Measurements from ENCODE around the gene PDLIM1. TPM values are rescaled to one million over a fixed set of nuclear protein-coding genes. Genes with fewer than 3 reads are reported as not detected.

Gene PDLIM1
- total RNA-seq, 4 donors from 2014 or later: 59.5 to 142 (median 79.2) TPM

DNA sequence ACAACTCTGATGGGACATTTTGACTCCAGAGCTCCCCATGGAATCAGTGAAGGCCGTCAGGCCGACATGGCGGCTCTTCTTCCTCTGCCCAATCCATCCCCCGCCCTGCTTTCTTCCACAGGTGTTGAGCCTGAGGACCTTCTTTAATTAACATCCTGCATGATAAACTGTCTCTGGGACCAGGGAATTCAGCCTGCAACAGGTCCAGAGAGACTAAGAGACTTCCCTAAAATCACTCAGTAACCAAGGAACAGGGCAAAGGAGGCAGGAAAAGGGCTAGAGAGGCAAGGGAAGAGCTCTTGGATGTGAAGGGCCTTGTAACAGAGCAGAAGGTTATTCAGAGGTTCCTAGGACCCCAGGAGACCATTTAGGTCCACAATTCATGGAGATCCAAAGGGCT lies 6.0 kb upstream of the PDLIM1 start:
- H3K4me3 ChIP-seq: no peak overlapping the region
- no peak for DNase-seq
- intact Hi-C loops (cut with DNase I): no loop called here
- no peak overlapping the region for H3K27ac ChIP-seq
- TF ChIP-seq POLR2A (IDR thresholded peaks at IDR 0.05): no peak
- TF ChIP-seq CTCF (IDR thresholded peaks at IDR 0.05): no peak
- H3K9me3 ChIP-seq: no peaks in the 10 kb centered on the region
- H3K27me3 ChIP-seq: no peaks in the 10 kb centered on the region
- H3K4me1 ChIP-seq: peaks cover 0 to 20% (median 13%) of the 10 kb centered on the region in 3 donors
- 87% methylated on average over 4 of the region's 4 CpGs; no CpG with 5 or more reads in 1 of the 2 donors for WGBS, 2 donors
- H3K36me3 ChIP-seq: no peaks in the 10 kb centered on the region

- peak overlapping the region; percentile 27 to 62 (median 40) for H3K4me3 ChIP-seq
- intact Hi-C loops (cut with DNase I): no loop called here
- H3K4me1 ChIP-seq: peaks cover 0 to 27% (median 17%) of the 10 kb centered on the region in 3 donors
- peak; percentile 33 for DNase-seq
- no peaks in the 10 kb centered on the region for H3K9me3 ChIP-seq
- peak overlapping the region; percentile 66 to 87 (median 82) for H3K27ac ChIP-seq
- WGBS, 2 donors: 7 to 9% methylated on average over 18 to 37 of the region's 39 CpGs
- H3K36me3 ChIP-seq: no peaks in the 10 kb centered on the region
- peaks cover 0 to 6% (median 0%) of the 10 kb centered on the region in 4 donors for H3K27me3 ChIP-seq
- TF ChIP-seq CTCF (IDR thresholded peaks at IDR 0.05) (no peak), POLR2A (IDR thresholded peaks at IDR 0.05) (peak in 1 of 4 donors; percentile 44)
Measured at GRCh38 chr10:95295031-95295755, 4.4 kb upstream of the PDLIM1 start.

DNA sequence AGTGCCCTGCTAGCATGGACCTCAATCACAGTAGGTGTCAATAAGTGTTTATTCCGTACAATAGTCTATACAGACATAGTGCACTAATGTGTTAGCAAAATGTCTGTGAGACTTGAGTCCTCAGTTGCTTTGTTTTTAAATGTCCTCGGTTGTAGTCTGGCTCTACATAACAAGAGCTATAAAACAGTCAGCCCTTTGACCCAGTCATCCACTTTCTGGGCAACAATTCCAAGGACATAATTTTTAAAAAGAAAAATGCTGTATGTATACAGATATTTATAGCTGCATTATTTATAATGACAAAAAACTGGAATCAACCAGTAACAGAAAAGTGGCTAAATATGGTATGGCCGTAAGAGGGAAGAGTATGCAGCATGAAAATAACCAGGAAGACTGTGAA lies 2.8 kb upstream of the PDLIM1 start:
- Histone ChIP-seq H3K4me3 (no peak overlapping the region), H3K27me3 (peaks cover 0 to 9% (median 0%) of the 10 kb centered on the region in 4 donors), H3K36me3 (no peaks in the 10 kb centered on the region), H3K27ac (no peak overlapping the region), H3K4me1 (peaks cover 12 to 43% (median 17%) of the 10 kb centered on the region in 3 donors), H3K9me3 (no peaks in the 10 kb centered on the region)
- intact Hi-C loops (cut with DNase I): no loop called here
- WGBS, 2 donors: 62 to 82% methylated on average over 3 of the region's 3 CpGs
- no peak for DNase-seq
- no peak for TF ChIP-seq POLR2A (IDR thresholded peaks at IDR 0.05)

DNA sequence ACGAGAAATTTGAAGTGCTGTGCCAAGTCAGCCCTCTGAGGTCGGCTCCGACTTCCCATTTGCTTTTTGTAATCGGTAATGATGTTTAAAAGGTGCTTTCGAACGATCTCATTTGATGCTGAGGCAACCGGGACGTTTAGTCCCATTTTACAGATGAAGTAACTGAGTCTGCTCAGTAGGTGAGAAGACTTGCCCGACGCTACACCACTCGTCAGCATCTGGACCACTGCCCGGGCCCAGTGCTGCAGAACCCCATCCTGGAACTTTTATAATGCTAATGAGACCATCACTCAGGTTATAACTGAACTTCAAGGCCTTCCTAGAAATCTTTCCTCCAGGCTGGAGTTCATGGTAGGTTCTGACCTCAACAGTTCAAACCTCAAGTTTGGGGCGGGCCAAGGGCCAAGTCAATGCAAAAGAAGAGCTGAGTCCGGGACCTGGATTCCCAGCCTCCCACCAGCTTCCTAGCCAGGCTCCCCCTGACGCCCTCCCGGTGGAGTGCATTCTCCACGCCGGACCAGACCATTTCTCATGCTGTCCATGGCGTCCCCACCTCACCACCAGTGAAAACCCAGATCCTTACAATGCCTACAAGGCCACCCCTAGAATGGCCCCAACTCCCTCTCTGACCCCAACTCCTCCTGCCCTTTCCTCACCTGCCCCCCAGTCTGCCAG lies 699 bp upstream of the PDLIM1 start:
- TF ChIP-seq CTCF (IDR thresholded peaks at IDR 0.05) (no peak), POLR2A (IDR thresholded peaks at IDR 0.05) (no peak)
- intact Hi-C loops (cut with DNase I): no loop called here
- peaks cover 18 to 64% (median 35%) of the 10 kb centered on the region in 3 donors for H3K4me1 ChIP-seq
- peak overlapping the region; percentile 89 to 96 (median 94) for H3K27ac ChIP-seq
- peak overlapping the region; percentile 62 to 98 (median 75) for H3K4me3 ChIP-seq
- 41 to 96% methylated on average over 7 to 18 of the region's 19 CpGs for WGBS, 2 donors
- no peak for DNase-seq
- no peaks in the 10 kb centered on the region for H3K9me3 ChIP-seq
- H3K36me3 ChIP-seq: no peaks in the 10 kb centered on the region
- peaks cover 0 to 9% (median 0%) of the 10 kb centered on the region in 4 donors for H3K27me3 ChIP-seq

GRCh38 chr10:95289921-95290421 lies 832 bp downstream of the PDLIM1 start:
- Histone ChIP-seq H3K36me3 (no peaks in the 10 kb centered on the region), H3K4me3 (peak overlapping the region; percentile 62 to 98 (median 75)), H3K4me1 (peaks cover 18 to 69% (median 35%) of the 10 kb centered on the region in 3 donors), H3K27me3 (peaks cover 0 to 9% (median 0%) of the 10 kb centered on the region in 4 donors), H3K27ac (peak overlapping the region; percentile 89 to 96 (median 94)), H3K9me3 (no peaks in the 10 kb centered on the region)
- DNase-seq: no peak
- intact Hi-C loops (cut with DNase I): no loop called here
- no peak for TF ChIP-seq POLR2A (IDR thresholded peaks at IDR 0.05)
- no peak for TF ChIP-seq CTCF (IDR thresholded peaks at IDR 0.05)
- WGBS, 2 donors: 20% methylated on average over 13 to 14 of the region's 14 CpGs
